A673 (cell line): ENCODE results near the gene WDR75.
"Not testable (repeated sequence)": the region's sequence is repeated elsewhere in the genome, so short reads cannot be mapped to it uniquely, and the experiment has no call there.

Experiments used
- CTCF ChIP-seq: fragments of 300-800, 200-600 bp; sonication (generic); conservative IDR thresholded peaks from 2 replicates; pipeline ENCODE4 v1.5.1; 2017; ENCODE audit warnings: low read depth, mild to moderate bottlenecking, antibody characterized with exemption, low read length, moderate library complexity, mixed read lengths
- EZH2 ChIP-seq: fragments of 200-600 bp; sonication (generic); IDR thresholded peaks from 2 replicates; pipeline ENCODE4 v1.6.1; 2017; ENCODE audit warnings: borderline replicate concordance, low read depth, mild to moderate bottlenecking, mixed read lengths, antibody characterized with exemption, low read length; ENCODE audit not compliant: poor library complexity, severe bottlenecking

- TF ChIP-seq CTCF, EZH2: not testable (repeated sequence)
These were observed 10.8 kb upstream of the WDR75 start for GRCh38 chr2:189430448-189430847.
